GM20000 (cell line): ENCODE data around the gene SELP.

Experiments used
- DNase-seq: peaks from one replicate; pipeline ENCODE4 v3.0.0; 2012; ENCODE audit warnings: low spot score
- CTCF ChIP-seq: IDR thresholded peaks from 2 replicates; pipeline ENCODE4 v1.5.1; 2012; ENCODE audit warnings: mild to moderate bottlenecking, control low read depth; ENCODE audit errors: extremely low read depth, missing control alignments

Gene SELP

GRCh38 chr1:169651035-169651434 is 21.1 kb upstream of the SELP start:
- TF ChIP-seq CTCF, result no peak

DNA sequence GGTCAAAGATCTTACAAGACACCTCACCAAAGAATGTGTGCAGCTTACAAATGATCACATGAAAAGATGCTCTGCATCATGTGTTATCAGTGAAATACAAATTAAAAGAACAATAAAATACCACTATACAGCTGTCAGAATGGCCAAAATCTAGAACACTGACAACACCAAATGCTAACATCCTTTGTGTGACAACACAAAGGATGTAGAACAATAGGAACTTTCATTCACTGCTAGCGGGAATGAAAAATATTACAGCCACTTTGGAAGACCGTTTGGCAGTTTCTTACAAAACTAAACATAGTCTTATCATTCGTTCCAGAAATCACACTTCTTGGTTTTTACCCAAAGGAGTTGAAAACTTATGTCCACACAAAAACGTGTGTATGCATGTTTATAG is 20.6 kb upstream of the SELP start:
- no peak for DNase-seq
- no peak for TF ChIP-seq CTCF

More at GRCh38 chr1:169651035-169651434, 21.1 kb upstream of the SELP start:
- no peak for DNase-seq

DNA sequence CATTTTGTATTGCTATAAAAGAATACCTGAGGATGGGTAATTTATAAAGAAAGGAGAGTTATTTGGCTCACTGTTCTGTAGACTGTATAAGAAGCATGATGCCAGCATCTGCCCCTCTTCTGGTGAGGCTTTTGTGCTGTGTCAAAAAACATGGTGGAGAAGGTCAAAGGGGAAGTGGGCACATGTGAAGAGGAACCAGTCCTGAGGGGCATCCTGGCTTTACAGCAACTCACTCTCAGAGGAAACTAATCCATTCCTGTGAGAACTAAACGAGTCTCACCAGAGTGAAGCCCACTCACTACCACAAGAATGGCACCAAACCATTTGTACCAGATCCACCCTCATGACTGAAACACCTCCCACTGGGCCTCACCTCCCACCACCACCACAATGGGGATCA is 18.8 kb upstream of the SELP start:
- DNase-seq, result no peak
- TF ChIP-seq CTCF, result no peak

DNA sequence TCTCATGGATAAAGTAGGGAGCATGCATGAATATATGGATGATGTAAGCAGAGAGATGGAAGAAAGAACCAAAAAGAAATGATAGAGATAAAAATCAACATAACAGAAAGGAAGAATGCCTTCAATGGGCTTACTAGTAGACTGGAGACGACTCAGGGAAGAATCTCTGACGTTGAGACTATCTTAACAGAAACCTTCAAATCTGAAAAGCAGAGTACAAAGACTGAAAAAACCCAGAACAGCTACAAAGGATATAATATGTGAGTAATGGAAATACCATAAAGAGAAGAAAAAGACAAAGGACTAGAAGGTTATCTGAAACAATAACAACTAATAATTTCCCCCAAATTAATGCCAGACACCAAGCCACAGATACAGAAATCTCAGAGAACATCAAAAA is 18.3 kb upstream of the SELP start:
- no peak for DNase-seq
- TF ChIP-seq CTCF, result no peak

- no peak for DNase-seq
- no peak for TF ChIP-seq CTCF
These were observed 17.6 kb upstream of the SELP start for GRCh38 chr1:169647512-169647911.

GRCh38 chr1:169644297-169644696 is 14.4 kb upstream of the SELP start:
- TF ChIP-seq CTCF, result no peak
- no peak for DNase-seq

DNA sequence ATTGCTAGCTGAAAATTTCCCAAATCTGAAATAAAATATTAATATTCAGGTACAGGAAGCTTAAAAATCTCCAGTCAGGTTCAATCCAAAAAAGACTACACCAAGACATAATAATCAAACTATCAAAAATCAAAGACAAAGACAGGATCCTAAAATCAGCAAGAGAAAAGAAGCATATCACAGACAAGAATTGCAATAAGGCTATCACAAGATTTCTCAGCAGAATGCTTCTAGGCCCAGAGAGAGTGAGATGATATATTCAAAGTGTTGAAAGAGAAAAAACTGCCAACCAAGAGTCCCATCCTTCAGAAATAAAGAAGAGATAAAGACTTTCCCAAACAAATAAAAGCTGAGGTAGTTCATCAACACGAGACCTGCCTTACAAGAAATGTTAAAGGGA is 5.0 kb upstream of the SELP start:
- no peak for DNase-seq
- TF ChIP-seq CTCF, result no peak
